Tibial artery (tissue), 4 donors: Measurements from ENCODE around the gene PLCZ1.

Source experiments
- DNase-seq, 2 donors: peaks; one replicate each; pipeline ENCODE4 v3.0.0-alpha.2; 2019
- H3K27ac ChIP-seq, 2 donors: fragments of 200-600 bp; sonication (generic) in 1 of 2; 1 replicate in 1 of 2; 2 replicates in 1 of 2; pipeline ENCODE4 v1.5.1; 2018 to 2019; ENCODE audit warnings: mild to moderate bottlenecking in 1 of 2
- H3K27me3 ChIP-seq, 2 donors: fragments of 200-600 bp; sonication (generic) in 1 of 2; one replicate each; pipeline versions ENCODE4 v1.5.1 to v1.6.0; 2016 to 2019
- H3K36me3 ChIP-seq, 3 donors: fragments of 200-600 bp; sonication (generic) in 2 of 3; one replicate each; pipeline ENCODE4 v1.5.1; 2016 to 2019; ENCODE audit warnings: mild to moderate bottlenecking in 2 of 3
- H3K4me1 ChIP-seq, 4 donors: fragments of 200-600 bp; sonication (generic) in 2 of 4; 1 replicate in 3 of 4; 2 replicates in 1 of 4; pipeline ENCODE4 v1.5.1; 2016 to 2019
- H3K4me3 ChIP-seq, 2 donors: fragments of 200-600 bp; sonication (generic) in 1 of 2; 1 replicate in 1 of 2; 2 replicates in 1 of 2; pipeline ENCODE4 v1.5.1; 2018 to 2019; ENCODE audit warnings: mild to moderate bottlenecking in 2 of 2
- H3K9me3 ChIP-seq, 3 donors: fragments of 200-600 bp; sonication (generic) in 1 of 3; one replicate each; pipeline ENCODE4 v1.5.1; 2016 to 2019
- CTCF ChIP-seq, 2 experiments: fragments of 200-600 bp in 1 of 2; fragments of 450-650 bp in 1 of 2; IDR thresholded peaks; one replicate each; pipeline ENCODE4 v1.5.1; 2017 to 2019; ENCODE audit warnings: antibody characterized with exemption in 2 of 2, mild to moderate bottlenecking in 1 of 2, moderate library complexity in 1 of 2
- intact Hi-C: fragments of 100-400 bp; cut with DNase I; formaldehyde crosslinking; loops from one replicate; pipeline ENCODE4 v1.15.0; 2023; ENCODE audit warnings: low total_unique reads

PLCZ1 gene

GRCh38 chr12:18644564-18644963 lies 93.2 kb downstream of the PLCZ1 start:
- Histone ChIP-seq H3K27me3 (no peaks in the 10 kb centered on the region), H3K36me3 (no peaks in the 10 kb centered on the region), H3K27ac (no peak overlapping the region), H3K9me3 (no peaks in the 10 kb centered on the region), H3K4me3 (no peak overlapping the region), H3K4me1 (no peaks in the 10 kb centered on the region)
- no peak for TF ChIP-seq CTCF (IDR thresholded peaks at IDR 0.05)
- intact Hi-C loops = no loop called here
- no peak for DNase-seq

DNA sequence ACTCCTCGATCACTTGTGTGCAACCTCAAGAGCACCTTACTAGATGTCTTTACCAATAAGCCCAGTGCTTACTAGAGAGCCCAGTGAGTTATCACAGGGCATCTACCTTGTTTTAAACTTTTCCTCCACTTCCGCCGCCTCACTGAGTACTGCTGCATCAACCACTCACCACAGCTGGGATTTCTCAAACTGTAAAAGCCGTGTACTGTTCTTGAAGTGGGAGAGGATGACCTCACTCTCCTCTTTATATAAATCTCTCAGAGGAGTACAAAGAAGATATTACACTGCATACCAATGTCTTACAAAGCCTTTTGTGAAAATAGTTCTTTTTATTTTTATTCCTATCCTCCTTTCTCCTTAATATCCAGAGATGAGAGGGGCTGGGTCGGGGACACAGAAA lies 94.1 kb downstream of the PLCZ1 start:
- Histone ChIP-seq H3K27me3 (no peaks in the 10 kb centered on the region), H3K9me3 (no peaks in the 10 kb centered on the region), H3K36me3 (no peaks in the 10 kb centered on the region), H3K27ac (no peak overlapping the region), H3K4me3 (no peak overlapping the region), H3K4me1 (no peaks in the 10 kb centered on the region)
- no peak for TF ChIP-seq CTCF (IDR thresholded peaks at IDR 0.05)
- no peak for DNase-seq
- intact Hi-C loops = no loop called here

- H3K36me3 ChIP-seq = no peaks in the 10 kb centered on the region
- H3K9me3 ChIP-seq = no peaks in the 10 kb centered on the region
- no peak overlapping the region for H3K27ac ChIP-seq
- intact Hi-C loops = no loop called here
- no peaks in the 10 kb centered on the region for H3K27me3 ChIP-seq
- DNase-seq = no peak
- no peak overlapping the region for H3K4me3 ChIP-seq
- no peak for TF ChIP-seq CTCF (IDR thresholded peaks at IDR 0.05)
- H3K4me1 ChIP-seq = no peaks in the 10 kb centered on the region
Observed at GRCh38 chr12:18640321-18640955, 97.4 kb downstream of the PLCZ1 start.

DNA sequence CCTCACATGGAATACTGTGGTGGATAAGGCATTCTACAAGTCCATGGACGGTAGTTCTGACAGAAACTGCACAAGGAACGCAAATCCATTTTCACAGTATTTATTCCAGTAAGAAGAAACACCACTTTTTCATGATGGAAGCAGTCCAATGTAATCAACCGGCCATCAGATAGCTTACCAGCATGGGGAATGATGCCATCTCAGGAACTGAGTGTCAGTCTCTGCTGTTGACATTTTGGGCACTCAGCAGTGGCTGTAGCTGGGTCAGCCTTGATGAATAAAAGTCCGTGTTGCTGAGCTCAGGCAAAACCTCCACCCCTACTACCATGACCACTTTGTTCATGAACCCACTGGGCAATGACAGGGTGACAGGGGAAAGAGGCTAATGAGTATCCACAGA lies 103.4 kb downstream of the PLCZ1 start:
- H3K4me1 ChIP-seq = no peaks in the 10 kb centered on the region

More for the DNA sequence above, 103.4 kb downstream of the PLCZ1 start:
- DNase-seq = no peak
- Histone ChIP-seq H3K27me3 (no peaks in the 10 kb centered on the region), H3K36me3 (no peaks in the 10 kb centered on the region), H3K9me3 (no peaks in the 10 kb centered on the region), H3K4me3 (no peak overlapping the region), H3K27ac (no peak overlapping the region)
- intact Hi-C loops = no loop called here
- TF ChIP-seq CTCF (IDR thresholded peaks at IDR 0.05) = no peak
